ENCODE results near the gene CEP152. TPM values are rescaled to one million over a fixed set of nuclear protein-coding genes. Genes with fewer than 3 reads are reported as not detected.

CEP152 gene
- total and polyA plus RNA-seq, 10 of the 15 experiments (the other 5 are each of a cell fraction or from before 2014, with no cell fraction given) = 5.3 to 22.6 (median 14.2) TPM

DNA sequence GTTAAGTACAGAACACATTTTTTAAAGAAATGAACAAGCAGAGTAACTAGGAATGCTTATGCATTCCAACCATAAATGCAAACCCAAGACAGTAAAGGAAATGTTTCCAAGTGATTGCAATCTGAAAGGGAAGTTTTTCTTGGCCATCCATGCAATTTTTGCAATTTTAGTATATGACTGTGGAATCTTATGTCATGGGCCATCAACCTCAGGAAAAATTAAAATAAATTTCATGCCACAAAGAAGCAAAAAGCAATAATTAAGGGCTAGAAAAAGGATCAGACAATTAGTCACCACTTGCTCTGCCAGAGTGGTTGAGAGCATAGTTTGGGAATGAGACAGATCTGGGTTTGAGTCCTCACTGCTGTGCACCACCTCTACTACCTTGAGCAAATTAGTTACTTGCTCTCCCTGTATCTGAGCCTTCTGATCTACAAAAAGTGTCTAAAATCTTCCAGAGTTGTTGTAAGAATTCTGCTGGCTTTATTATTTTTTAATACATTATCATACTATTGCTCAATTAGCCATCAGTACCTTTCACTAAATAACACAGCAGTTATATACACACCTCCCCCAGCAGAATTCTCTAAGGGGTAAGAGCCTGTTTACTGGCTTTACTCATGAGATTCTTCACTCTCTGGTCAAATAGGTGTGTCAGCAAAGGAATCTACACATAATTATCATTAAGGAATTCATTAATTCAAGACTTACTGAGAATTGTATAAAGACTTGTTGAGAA is 115.6 kb downstream of the CEP152 start:
- no peak for TF ChIP-seq BCL11A (IDR thresholded peaks at IDR 0.05; ENCODE audit: low read depth, low read length)
- TF ChIP-seq, protein P1, sequence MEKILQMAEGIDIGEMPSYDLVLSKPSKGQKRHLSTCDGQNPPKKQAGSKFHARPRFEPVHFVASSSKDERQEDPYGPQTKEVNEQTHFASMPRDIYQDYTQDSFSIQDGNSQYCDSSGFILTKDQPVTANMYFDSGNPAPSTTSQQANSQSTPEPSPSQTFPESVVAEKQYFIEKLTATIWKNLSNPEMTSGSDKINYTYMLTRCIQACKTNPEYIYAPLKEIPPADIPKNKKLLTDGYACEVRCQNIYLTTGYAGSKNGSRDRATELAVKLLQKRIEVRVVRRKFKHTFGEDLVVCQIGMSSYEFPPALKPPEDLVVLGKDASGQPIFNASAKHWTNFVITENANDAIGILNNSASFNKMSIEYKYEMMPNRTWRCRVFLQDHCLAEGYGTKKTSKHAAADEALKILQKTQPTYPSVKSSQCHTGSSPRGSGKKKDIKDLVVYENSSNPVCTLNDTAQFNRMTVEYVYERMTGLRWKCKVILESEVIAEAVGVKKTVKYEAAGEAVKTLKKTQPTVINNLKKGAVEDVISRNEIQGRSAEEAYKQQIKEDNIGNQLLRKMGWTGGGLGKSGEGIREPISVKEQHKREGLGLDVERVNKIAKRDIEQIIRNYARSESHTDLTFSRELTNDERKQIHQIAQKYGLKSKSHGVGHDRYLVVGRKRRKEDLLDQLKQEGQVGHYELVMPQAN (conservative IDR thresholded peaks at IDR 0.05) = no peak
- TF ChIP-seq, protein P2, sequence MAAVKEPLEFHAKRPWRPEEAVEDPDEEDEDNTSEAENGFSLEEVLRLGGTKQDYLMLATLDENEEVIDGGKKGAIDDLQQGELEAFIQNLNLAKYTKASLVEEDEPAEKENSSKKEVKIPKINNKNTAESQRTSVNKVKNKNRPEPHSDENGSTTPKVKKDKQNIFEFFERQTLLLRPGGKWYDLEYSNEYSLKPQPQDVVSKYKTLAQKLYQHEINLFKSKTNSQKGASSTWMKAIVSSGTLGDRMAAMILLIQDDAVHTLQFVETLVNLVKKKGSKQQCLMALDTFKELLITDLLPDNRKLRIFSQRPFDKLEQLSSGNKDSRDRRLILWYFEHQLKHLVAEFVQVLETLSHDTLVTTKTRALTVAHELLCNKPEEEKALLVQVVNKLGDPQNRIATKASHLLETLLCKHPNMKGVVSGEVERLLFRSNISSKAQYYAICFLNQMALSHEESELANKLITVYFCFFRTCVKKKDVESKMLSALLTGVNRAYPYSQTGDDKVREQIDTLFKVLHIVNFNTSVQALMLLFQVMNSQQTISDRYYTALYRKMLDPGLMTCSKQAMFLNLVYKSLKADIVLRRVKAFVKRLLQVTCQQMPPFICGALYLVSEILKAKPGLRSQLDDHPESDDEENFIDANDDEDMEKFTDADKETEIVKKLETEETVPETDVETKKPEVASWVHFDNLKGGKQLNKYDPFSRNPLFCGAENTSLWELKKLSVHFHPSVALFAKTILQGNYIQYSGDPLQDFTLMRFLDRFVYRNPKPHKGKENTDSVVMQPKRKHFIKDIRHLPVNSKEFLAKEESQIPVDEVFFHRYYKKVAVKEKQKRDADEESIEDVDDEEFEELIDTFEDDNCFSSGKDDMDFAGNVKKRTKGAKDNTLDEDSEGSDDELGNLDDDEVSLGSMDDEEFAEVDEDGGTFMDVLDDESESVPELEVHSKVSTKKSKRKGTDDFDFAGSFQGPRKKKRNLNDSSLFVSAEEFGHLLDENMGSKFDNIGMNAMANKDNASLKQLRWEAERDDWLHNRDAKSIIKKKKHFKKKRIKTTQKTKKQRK (IDR thresholded peaks at IDR 0.05; ENCODE audit: low read depth, low read length) = no peak
- no peak for TF ChIP-seq YY1 (IDR thresholded peaks at IDR 0.05; ENCODE audit: low read depth, low read length)
- no peak for TF ChIP-seq SP1 (IDR thresholded peaks at IDR 0.05; ENCODE audit: low read depth, low read length)
- no peak for TF ChIP-seq CREB1 (IDR thresholded peaks at IDR 0.05; ENCODE audit: low read depth)
- TF ChIP-seq, protein P3, sequence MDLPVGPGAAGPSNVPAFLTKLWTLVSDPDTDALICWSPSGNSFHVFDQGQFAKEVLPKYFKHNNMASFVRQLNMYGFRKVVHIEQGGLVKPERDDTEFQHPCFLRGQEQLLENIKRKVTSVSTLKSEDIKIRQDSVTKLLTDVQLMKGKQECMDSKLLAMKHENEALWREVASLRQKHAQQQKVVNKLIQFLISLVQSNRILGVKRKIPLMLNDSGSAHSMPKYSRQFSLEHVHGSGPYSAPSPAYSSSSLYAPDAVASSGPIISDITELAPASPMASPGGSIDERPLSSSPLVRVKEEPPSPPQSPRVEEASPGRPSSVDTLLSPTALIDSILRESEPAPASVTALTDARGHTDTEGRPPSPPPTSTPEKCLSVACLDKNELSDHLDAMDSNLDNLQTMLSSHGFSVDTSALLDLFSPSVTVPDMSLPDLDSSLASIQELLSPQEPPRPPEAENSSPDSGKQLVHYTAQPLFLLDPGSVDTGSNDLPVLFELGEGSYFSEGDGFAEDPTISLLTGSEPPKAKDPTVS (IDR thresholded peaks at IDR 0.05; ENCODE audit: low read depth, low read length) = no peak
- TF ChIP-seq NR2C1 (IDR thresholded peaks at IDR 0.05) = no peak
- no peak for TF ChIP-seq SPI1 (IDR thresholded peaks at IDR 0.05; ENCODE audit: borderline replicate concordance, insufficient read depth, low read depth, low read length)
- no peak for TF ChIP-seq CHD1 (IDR thresholded peaks at IDR 0.05; ENCODE audit: low read depth, low read length)
- no peak for TF ChIP-seq JUNB (IDR thresholded peaks at IDR 0.05)
- TF ChIP-seq NFYA (IDR thresholded peaks at IDR 0.05; ENCODE audit: borderline replicate concordance, low read depth, low read length) = no peak
- ATAC-seq (no peak), DNase-seq (ENCODE audit: low read depth, low spot score) (no peak), FAIRE-seq (no peak)
- intact Hi-C loops (cut with micrococcal nuclease; ENCODE audit: unreplicated experiment) (no loop called here), in situ Hi-C loops (cut with MboI) (no loop called here)
- Histone ChIP-seq H3K27ac (ENCODE audit: control insufficient read depth, insufficient read depth) (no peak overlapping the region), H3K36me3 (ENCODE audit: control insufficient read depth in 2 of 2, insufficient read depth in 2 of 2, low read length in 1 of 2) (no peaks in the 10 kb centered on the region), H3K79me2 (ENCODE audit: control insufficient read depth, insufficient read depth, low read length) (no peaks in the 10 kb centered on the region), H2AFZ (ENCODE audit: control insufficient read depth, low read depth, low read length) (no peak overlapping the region), H3K4me2 (ENCODE audit: control insufficient read depth, insufficient read depth) (no peak overlapping the region), H4K20me1 (ENCODE audit: control insufficient read depth, insufficient read depth) (no peaks in the 10 kb centered on the region), H3K9ac (ENCODE audit: control insufficient read depth, insufficient read depth, low read length) (no peak overlapping the region), H3K4me1 (ENCODE audit: control insufficient read depth, insufficient read depth, low read length) (no peaks in the 10 kb centered on the region), H3K4me3 (no peak overlapping the region), H3K27me3 (replicated peaks in 1 of 2; ENCODE audit: control insufficient read depth in 2 of 2, insufficient read depth in 2 of 2, low read length in 1 of 2) (no peaks in the 10 kb centered on the region), H3K9me3 (replicated peaks; ENCODE audit: control insufficient read depth, insufficient read depth, low read length) (no peaks in the 10 kb centered on the region; the same call in 2 of the 3 replicates)
- POLR2A ChIA-PET = no interaction called here
- SMC1A ChIA-PET (ENCODE audit: uncharacterized antibody, unreplicated experiment) = no interaction called here
- no TSS peak for BruUV-seq (replicated peaks)
- CTCF ChIA-PET = no interaction called here
- RAD21 ChIA-PET (ENCODE audit: unreplicated experiment) = no interaction called here
